ENCODE results near the gene PDGFRB. TPM values are rescaled to one million over a fixed set of nuclear protein-coding genes. Genes with fewer than 3 reads are reported as not detected.

Gene PDGFRB
- total RNA-seq, result 97.2 and 197 TPM in 2 replicates

DNA sequence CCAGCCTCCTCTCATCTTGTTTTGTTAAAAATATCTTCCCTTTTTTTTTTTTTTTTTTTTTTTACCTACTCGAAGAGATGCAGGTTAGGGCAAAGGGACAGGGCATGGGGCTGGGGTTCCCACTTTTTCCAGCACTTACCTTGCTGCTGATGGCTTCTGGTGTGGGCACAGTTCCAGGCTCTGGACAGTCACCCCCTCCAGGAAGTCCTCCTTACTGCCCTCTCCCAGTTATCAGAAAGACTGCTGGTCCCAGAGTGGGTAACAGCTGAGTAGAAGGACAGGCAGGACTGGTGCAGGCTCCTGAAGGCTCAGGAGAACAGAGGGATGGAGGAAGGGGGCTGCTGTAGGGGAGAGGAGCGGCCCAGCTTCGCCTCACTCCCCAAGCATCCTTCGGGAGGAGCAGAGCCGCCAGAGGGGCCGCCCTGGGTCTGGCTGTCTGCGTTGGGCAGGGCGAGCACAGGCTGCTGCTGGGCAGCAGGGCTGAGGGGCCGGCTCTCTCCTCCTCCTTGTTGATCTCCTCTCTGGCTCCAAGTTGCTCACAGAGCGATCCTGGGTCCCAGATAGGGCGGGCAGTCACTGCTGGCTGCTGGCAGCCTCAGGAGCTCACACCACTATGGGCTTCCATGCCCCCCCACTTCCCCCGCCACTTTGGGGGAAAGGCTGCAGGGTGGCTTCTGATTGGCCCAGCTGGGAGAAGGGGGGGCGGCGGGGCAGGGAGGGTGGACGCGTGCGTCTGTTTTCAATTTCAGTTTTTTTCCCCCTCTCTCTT is at the start of gene PDGFRB:
Gene PDGFRB, minus strand, starts transcription at position 588 of the 769 bp plus-strand sequence. CDS start 18,798 bp downstream, outside the sequence.

DNA sequence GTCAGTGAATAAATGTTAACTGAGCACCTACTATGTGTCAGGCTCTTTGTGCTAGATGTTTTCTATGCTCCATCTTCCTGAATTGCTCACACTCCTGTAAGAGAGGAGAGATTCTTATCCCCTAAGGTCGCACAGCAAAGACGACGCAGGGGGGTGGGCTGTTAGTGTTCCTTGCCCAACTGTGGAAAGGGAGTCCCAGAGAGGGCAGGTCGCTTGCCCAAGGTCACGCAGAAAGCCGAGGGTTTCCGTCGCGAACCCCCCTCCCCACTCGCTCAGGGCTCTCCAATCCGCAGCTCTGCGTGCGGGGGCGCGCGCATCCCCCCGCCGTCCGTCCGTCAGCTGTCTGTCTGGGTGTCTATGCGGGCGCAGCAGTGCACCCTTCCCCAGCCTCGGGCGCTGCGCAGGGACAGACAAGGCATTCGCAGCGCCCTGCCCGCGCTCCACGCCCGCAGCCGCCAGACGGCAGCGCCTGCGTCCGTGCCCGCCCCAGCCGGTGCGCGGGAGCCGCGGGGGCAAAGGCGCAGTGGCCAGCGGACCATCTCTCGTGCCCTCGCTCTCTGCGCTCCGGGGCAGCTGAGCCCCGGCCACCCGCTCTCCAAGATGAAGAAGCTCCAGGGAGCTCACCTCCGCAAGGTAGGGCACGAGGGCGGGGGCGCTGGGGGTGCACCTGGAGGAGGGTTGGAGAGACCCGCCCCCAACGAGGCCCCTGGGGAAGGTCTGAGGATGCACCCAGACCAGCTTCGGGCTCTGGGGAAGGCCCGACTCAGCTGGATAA is 34.3 kb upstream of the PDGFRB start, which contains the start of gene SLC6A7:
Gene SLC6A7, plus strand, starts transcription at position 335 of the 775 bp plus-strand sequence. Its CDS starts 266 bp downstream, at position 601.

DNA sequence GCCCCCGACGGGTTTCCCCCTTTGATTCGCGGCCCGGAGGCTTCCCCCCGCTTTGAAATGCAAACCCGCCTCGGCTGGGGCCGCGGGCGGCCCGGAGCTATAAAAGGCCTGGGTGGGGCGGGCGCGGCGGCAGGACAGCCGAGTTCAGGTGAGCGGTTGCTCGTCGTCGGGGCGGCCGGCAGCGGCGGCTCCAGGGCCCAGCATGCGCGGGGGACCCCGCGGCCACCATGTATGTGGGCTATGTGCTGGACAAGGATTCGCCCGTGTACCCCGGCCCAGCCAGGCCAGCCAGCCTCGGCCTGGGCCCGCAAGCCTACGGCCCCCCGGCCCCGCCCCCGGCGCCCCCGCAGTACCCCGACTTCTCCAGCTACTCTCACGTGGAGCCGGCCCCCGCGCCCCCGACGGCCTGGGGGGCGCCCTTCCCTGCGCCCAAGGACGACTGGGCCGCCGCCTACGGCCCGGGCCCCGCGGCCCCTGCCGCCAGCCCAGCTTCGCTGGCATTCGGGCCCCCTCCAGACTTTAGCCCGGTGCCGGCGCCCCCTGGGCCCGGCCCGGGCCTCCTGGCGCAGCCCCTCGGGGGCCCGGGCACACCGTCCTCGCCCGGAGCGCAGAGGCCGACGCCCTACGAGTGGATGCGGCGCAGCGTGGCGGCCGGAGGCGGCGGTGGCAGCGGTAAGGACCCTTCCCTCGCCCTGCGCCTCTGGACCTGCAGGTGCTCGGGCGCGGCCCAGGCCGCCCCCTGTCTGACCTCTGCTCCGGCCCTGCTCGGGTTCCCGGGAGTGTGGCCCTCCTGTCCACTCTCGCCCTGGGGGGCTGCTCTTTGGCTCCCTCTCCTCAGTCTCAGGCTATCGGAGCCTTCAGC is 11.2 kb upstream of the PDGFRB start, which contains the start of gene CDX1:
Gene CDX1, plus strand, starts transcription at position 129 of the 862 bp plus-strand sequence. Its CDS starts 99 bp downstream, at position 228.

DNA sequence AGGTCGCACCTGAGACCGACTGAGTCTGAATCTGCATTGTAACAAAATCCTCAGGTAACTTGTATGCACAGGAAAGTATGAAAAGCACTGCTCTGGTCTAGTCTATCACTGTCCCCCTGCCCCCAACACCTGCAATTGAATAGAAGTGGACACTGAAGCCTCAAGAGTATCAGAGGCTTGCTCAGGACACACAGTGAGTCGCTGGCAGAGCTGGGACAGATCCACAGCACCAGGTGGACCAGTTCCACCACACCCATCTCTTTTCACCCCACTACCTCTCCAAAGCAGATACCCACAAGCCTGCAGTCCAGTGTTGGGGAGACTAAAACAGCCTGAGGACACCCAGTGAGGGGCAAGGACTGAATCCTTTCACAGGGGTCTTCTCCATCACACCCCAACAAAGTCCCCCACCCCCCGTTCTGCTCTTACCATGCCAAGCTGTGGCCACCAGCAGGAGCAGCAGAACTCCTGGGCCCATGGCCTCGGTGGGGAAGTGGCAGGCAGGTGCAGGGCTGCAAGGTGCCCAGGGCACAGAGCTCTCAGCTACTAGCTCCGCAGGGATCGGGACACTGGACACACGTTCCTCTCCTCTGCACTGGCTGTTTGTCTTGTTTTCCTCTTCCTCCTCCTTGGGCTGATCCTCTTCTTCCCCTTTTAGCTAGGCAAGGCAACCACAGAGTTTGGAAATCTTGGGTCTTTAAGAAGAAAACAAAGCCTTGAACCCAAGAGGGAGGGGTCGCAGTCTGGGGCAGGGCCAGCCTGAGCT is 69.5 kb downstream of the PDGFRB start, which contains the start of gene CSF1R:
Gene CSF1R, minus strand, starts transcription at position 605 of the 766 bp plus-strand sequence. Its CDS starts 127 bp downstream, at position 478.

Other genes with a start within 250 kb of the PDGFRB start
- not detected in 2 replicates for gene PDE6A, start 211.1 kb downstream of the PDGFRB start, total RNA-seq
- gene SLC26A2, start 195.1 kb downstream of the PDGFRB start, total RNA-seq, result 18.0 and 19.4 TPM in 2 replicates
- gene TIGD6, start 155.2 kb downstream of the PDGFRB start, total RNA-seq, result 6.7 and 6.8 TPM in 2 replicates
- 33.8 and 40.6 TPM in 2 replicates for gene HMGXB3, start 155.1 kb downstream of the PDGFRB start, total RNA-seq
- gene CSF1R, start 69.3 kb downstream of the PDGFRB start, total RNA-seq, result 0.56 and 0.58 TPM in 2 replicates
- 0.38 and 0.56 TPM in 2 replicates for gene CDX1, start 10.9 kb upstream of the PDGFRB start, total RNA-seq
- gene SLC6A7, start 34.2 kb upstream of the PDGFRB start, total RNA-seq, result under 0.01 TPM in 2 replicates
- under 0.01 and 0.28 TPM in 2 replicates for gene CAMK2A, start 133.9 kb upstream of the PDGFRB start, total RNA-seq
- 4.4 and 5.4 TPM in 2 replicates for gene ARSI, start 147.1 kb upstream of the PDGFRB start, total RNA-seq
- 10.1 and 33.2 TPM in 2 replicates for gene TCOF1, start 201.9 kb upstream of the PDGFRB start, total RNA-seq

Measured in regular cardiac myocyte (primary cell).